HG03378 (cell line): ENCODE data around the gene STOM.

ENCODE experiments used
- ATAC-seq: cut with Tn5 transposase; IDR thresholded peaks from one replicate; pipeline ENCODE4 v1.9.1; 2021; ENCODE audit warnings: mild to moderate bottlenecking, moderate library complexity; ENCODE audit not compliant: unreplicated experiment

Gene STOM

GRCh38 chr9:121289026-121289771 is 80.9 kb downstream of the STOM start:
- ATAC-seq, result no peak
